ENCODE measurements around the gene PRR5L. TPM values are rescaled to one million over a fixed set of nuclear protein-coding genes. Genes with fewer than 3 reads are reported as not detected.

PRR5L gene
- total RNA-seq, 1 donor from 2014 or later: 8.1 TPM

GRCh38 chr11:36431429-36432092 lies 135.5 kb downstream of the PRR5L start:
- intact Hi-C loops (cut with micrococcal nuclease): no loop called here

- intact Hi-C loops (cut with micrococcal nuclease): no loop called here
Measured at GRCh38 chr11:36432093-36432469, 136.0 kb downstream of the PRR5L start.

GRCh38 chr11:36432738-36433137 lies 136.7 kb downstream of the PRR5L start:
- intact Hi-C loops (cut with micrococcal nuclease): no loop called here

- intact Hi-C loops (cut with micrococcal nuclease): no loop called here
Measured at GRCh38 chr11:36436064-36436463, 140.0 kb downstream of the PRR5L start.

- intact Hi-C loops (cut with micrococcal nuclease): no loop called here
Measured at GRCh38 chr11:36436589-36436988, 140.5 kb downstream of the PRR5L start.

- intact Hi-C loops (cut with micrococcal nuclease): no loop called here
Measured at GRCh38 chr11:36437413-36437812, 141.3 kb downstream of the PRR5L start.

- intact Hi-C loops (cut with micrococcal nuclease): no loop called here
Measured at GRCh38 chr11:36438126-36438525, 142.0 kb downstream of the PRR5L start.

GRCh38 chr11:36441610-36442208 lies 145.6 kb downstream of the PRR5L start:
- intact Hi-C loops (cut with micrococcal nuclease): no loop called here

- intact Hi-C loops (cut with micrococcal nuclease): no loop called here
Measured at GRCh38 chr11:36443661-36444060, 147.6 kb downstream of the PRR5L start.

- intact Hi-C loops (cut with micrococcal nuclease): no loop called here
Measured at GRCh38 chr11:36446135-36446534, 150.0 kb downstream of the PRR5L start.

GRCh38 chr11:36447514-36447913 lies 151.4 kb downstream of the PRR5L start:
- intact Hi-C loops (cut with micrococcal nuclease): no loop called here

- intact Hi-C loops (cut with micrococcal nuclease): no loop called here
Measured at GRCh38 chr11:36447947-36448346, 151.9 kb downstream of the PRR5L start.

- intact Hi-C loops (cut with micrococcal nuclease): loop anchor here (5.0 kb wide), 1 partner anchor 42 kb away; no protein-coding TSS in a partner anchor
Measured at GRCh38 chr11:36449561-36450096, 153.5 kb downstream of the PRR5L start.

- intact Hi-C loops (cut with micrococcal nuclease): loop anchor here (5.0 kb wide), 1 partner anchor 43 kb away; no protein-coding TSS in a partner anchor
Measured at GRCh38 chr11:36450110-36450572, 154.1 kb downstream of the PRR5L start.

- intact Hi-C loops (cut with micrococcal nuclease): loop anchor here (5.0 kb wide), 1 partner anchor 44 kb away; no protein-coding TSS in a partner anchor
Measured at GRCh38 chr11:36451045-36451444, 155.0 kb downstream of the PRR5L start.

GRCh38 chr11:36451681-36452080 lies 155.6 kb downstream of the PRR5L start:
- intact Hi-C loops (cut with micrococcal nuclease): loop anchor here (2.0 to 5.0 kb wide), 2 partner anchors 44 to 75 kb away; no protein-coding TSS in a partner anchor

GRCh38 chr11:36452236-36452940 lies 156.3 kb downstream of the PRR5L start:
- intact Hi-C loops (cut with micrococcal nuclease): loop anchor here (2.0 to 5.0 kb wide), 2 partner anchors 45 to 76 kb away; no protein-coding TSS in a partner anchor

GRCh38 chr11:36452961-36453360 lies 156.9 kb downstream of the PRR5L start:
- intact Hi-C loops (cut with micrococcal nuclease): loop anchor here (1.0 to 5.0 kb wide), 3 partner anchors 46 to 100 kb away; no protein-coding TSS in a partner anchor

- intact Hi-C loops (cut with micrococcal nuclease): loop anchor here (1.0 to 5.0 kb wide), 3 partner anchors 46 to 100 kb away; no protein-coding TSS in a partner anchor
Measured at GRCh38 chr11:36453678-36454077, 157.6 kb downstream of the PRR5L start.

GRCh38 chr11:36454551-36454940 lies 158.5 kb downstream of the PRR5L start:
- intact Hi-C loops (cut with micrococcal nuclease): loop anchor here (5.0 kb wide), 1 partner anchor 47 kb away; no protein-coding TSS in a partner anchor

GRCh38 chr11:36454941-36455631 lies 159.0 kb downstream of the PRR5L start:
- intact Hi-C loops (cut with micrococcal nuclease): loop anchor here (5.0 kb wide), 1 partner anchor 48 kb away; no protein-coding TSS in a partner anchor

All from T-helper 2 cell treated with Interferon-gamma antibody and Interleukin-4, amounts not matched to agents 100 ng/mL and 5 ng/mL, for 36 hours (primary cell).